Gastrocnemius medialis (tissue), 4 donors: ENCODE results near the gene SPRR3. TPM values are rescaled to one million over a fixed set of nuclear protein-coding genes. Genes with fewer than 3 reads are reported as not detected.

ENCODE experiments used
- ATAC-seq, 2 donors: fragments of 150-250 bp; one replicate each; pipeline ENCODE4 v1.9.1; 2016
- DNase-seq, 2 donors: peaks; one replicate each; pipeline ENCODE4 v3.0.0-alpha.2; 2019
- H3K27ac ChIP-seq, 4 donors: fragments of 200-600 bp; sonication (generic); 1 replicate in 1 of 4; 2 replicates in 3 of 4; pipeline ENCODE4 v1.5.1; 2016 to 2018; ENCODE audit warnings: mild to moderate bottlenecking in 2 of 4, moderate library complexity in 1 of 4
- H3K27me3 ChIP-seq, 3 donors: fragments of 200-600 bp; sonication (generic) in 2 of 3; 1 replicate in 1 of 3; 2 replicates in 2 of 3; pipeline versions ENCODE4 v1.5.1 to v1.6.0; 2016 to 2019; ENCODE audit warnings: mild to moderate bottlenecking in 1 of 3, moderate library complexity in 1 of 3
- H3K36me3 ChIP-seq, 2 donors: fragments of 200-600 bp; sonication (generic) in 1 of 2; one replicate each; pipeline ENCODE4 v1.5.1; 2017 to 2018
- H3K4me1 ChIP-seq, 2 donors: fragments of 200-600 bp; sonication (generic) in 1 of 2; one replicate each; pipeline ENCODE4 v1.5.1; 2016 to 2017; ENCODE audit warnings: mild to moderate bottlenecking in 2 of 2
- H3K4me3 ChIP-seq, 4 donors: fragments of 200-600 bp; sonication (generic) in 3 of 4; 1 replicate in 1 of 4; 2 replicates in 3 of 4; pipeline ENCODE4 v1.5.1; 2016 to 2019; ENCODE audit warnings: mild to moderate bottlenecking in 2 of 4
- H3K9me3 ChIP-seq, 3 donors: fragments of 200-600 bp; sonication (generic) in 2 of 3; 1 replicate in 1 of 3; 2 replicates in 2 of 3; pipeline ENCODE4 v1.5.1; 2016 to 2019
- POLR2A ChIP-seq, 2 donors: fragments of 450-650 bp; IDR thresholded peaks; one replicate each; pipeline ENCODE4 v1.6.1; 2017; ENCODE audit warnings: antibody characterized with exemption in 2 of 2, mild to moderate bottlenecking in 2 of 2, moderate library complexity in 2 of 2
- in situ Hi-C, 4 donors: fragments of 200-750 bp; cut with MboI; loops; one replicate each; pipeline versions ENCODE4 v1.15.0 to v1.8.0; 2017; ENCODE audit warnings: low sequenced_read_pairs in 4 of 4
- intact Hi-C: fragments of 100-400 bp; cut with DNase I; formaldehyde crosslinking; loops from one replicate; pipeline ENCODE4 v1.15.1; 2023; ENCODE audit warnings: low total_unique reads
- total RNA-seq, 4 donors: library from RNA; depleted of rRNA; stranded (reverse); fragments of >200 nt; gene quantifications; one replicate each; pipeline versions ENCODE4 v1.1.0 to v1.2.3, GENCODE V29; 2016
- TF ChIP-seq, protein P1 (sequence below), 5 experiments: fragments of 450-650 bp in 3 of 5; fragments of 200-600 bp in 2 of 5; sonication (generic) in 2 of 5; IDR thresholded peaks in 4 of 5; conservative IDR thresholded peaks in 1 of 5; 1 replicate in 4 of 5; 2 replicates in 1 of 5; pipeline ENCODE4 v1.5.1; 2016 to 2019; ENCODE audit warnings: antibody characterized with exemption in 5 of 5, mild to moderate bottlenecking in 3 of 5, moderate library complexity in 3 of 5

SPRR3 gene
- total RNA-seq, 4 donors from 2014 or later = not detected

DNA sequence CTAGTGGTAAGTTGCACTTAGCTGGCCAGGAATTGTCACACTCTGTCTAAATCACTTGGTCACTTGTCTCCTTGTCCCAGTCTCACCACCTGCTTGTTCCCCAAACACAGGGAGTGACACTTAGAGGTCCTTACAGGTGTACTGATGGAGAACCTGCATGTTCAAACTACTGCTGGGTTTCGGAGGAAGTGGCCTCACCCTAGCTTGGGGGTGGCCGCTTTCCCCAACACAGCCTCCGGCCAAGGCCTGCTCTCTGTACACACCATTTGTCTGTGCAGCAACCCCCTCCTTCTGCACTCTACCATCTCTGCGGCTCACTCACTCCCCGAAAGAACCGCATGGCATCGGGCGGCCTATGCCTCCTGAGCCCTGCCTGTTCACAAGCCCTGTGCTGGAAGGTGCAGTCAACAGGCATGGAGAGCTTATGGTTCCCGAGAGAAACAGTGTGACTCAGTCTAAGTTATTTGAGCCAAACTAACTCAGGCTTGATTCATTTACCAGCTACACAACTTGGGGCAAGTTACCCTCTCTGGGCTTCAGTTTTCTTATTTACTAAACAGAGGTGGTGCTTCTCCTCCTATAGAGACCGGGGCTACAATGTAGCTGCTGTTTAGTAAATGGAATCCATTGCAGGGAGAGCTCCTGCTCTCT, 41.6 kb upstream of the SPRR3 start:
- DNase-seq = no peak
- Histone ChIP-seq H3K4me3 (no peak overlapping the region), H3K9me3 (no peaks in the 10 kb centered on the region), H3K4me1 (no peaks in the 10 kb centered on the region), H3K27me3 (no peaks in the 10 kb centered on the region), H3K36me3 (no peaks in the 10 kb centered on the region), H3K27ac (no peak overlapping the region)
- no peak for ATAC-seq
- TF ChIP-seq POLR2A (IDR thresholded peaks at IDR 0.05) = no peak
- TF ChIP-seq, protein P1, sequence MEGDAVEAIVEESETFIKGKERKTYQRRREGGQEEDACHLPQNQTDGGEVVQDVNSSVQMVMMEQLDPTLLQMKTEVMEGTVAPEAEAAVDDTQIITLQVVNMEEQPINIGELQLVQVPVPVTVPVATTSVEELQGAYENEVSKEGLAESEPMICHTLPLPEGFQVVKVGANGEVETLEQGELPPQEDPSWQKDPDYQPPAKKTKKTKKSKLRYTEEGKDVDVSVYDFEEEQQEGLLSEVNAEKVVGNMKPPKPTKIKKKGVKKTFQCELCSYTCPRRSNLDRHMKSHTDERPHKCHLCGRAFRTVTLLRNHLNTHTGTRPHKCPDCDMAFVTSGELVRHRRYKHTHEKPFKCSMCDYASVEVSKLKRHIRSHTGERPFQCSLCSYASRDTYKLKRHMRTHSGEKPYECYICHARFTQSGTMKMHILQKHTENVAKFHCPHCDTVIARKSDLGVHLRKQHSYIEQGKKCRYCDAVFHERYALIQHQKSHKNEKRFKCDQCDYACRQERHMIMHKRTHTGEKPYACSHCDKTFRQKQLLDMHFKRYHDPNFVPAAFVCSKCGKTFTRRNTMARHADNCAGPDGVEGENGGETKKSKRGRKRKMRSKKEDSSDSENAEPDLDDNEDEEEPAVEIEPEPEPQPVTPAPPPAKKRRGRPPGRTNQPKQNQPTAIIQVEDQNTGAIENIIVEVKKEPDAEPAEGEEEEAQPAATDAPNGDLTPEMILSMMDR (IDR thresholded peaks at IDR 0.05 in 4 of 5, conservative IDR thresholded peaks at IDR 0.05 in 1 of 5) = no peak
- in situ Hi-C loops (no loop called here), intact Hi-C loops (no loop called here)

DNA sequence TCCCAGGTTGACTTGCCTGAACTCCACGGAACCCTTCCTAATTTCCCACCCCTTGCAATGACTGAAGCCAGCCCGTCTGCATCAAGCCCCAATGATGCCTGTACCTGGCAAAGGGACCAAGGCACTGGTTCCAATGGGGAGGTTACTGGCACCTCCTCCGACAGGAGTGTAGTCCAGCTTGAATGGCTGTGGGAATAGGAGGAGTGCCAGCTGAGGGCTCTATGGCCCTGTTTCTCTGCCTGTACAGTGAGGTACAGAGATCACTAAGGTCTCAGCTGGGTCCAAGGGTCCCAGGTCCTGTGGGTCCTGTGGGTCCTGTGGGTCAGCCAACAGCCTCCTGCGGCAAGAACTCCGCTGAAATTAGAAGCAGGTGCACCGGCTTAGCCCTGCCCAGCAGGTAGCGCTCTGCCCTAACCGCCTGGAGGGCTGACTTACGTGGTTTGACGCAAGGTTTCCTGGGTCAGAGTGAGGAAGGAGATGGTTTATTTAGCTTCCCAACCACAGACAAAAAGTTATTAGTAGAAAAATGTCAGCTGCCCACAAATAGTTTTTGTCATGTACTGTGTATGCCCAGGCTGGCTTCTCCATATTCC, 41.0 kb upstream of the SPRR3 start:
- Histone ChIP-seq H3K4me1 (no peaks in the 10 kb centered on the region), H3K36me3 (no peaks in the 10 kb centered on the region), H3K9me3 (no peaks in the 10 kb centered on the region), H3K27me3 (no peaks in the 10 kb centered on the region), H3K27ac (no peak overlapping the region), H3K4me3 (no peak overlapping the region)
- intact Hi-C loops (no loop called here), in situ Hi-C loops (no loop called here)
- ATAC-seq (no peak), DNase-seq (no peak)
- TF ChIP-seq, protein P1 (IDR thresholded peaks at IDR 0.05 in 4 of 5, conservative IDR thresholded peaks at IDR 0.05 in 1 of 5) = no peak
- no peak for TF ChIP-seq POLR2A (IDR thresholded peaks at IDR 0.05)

DNA sequence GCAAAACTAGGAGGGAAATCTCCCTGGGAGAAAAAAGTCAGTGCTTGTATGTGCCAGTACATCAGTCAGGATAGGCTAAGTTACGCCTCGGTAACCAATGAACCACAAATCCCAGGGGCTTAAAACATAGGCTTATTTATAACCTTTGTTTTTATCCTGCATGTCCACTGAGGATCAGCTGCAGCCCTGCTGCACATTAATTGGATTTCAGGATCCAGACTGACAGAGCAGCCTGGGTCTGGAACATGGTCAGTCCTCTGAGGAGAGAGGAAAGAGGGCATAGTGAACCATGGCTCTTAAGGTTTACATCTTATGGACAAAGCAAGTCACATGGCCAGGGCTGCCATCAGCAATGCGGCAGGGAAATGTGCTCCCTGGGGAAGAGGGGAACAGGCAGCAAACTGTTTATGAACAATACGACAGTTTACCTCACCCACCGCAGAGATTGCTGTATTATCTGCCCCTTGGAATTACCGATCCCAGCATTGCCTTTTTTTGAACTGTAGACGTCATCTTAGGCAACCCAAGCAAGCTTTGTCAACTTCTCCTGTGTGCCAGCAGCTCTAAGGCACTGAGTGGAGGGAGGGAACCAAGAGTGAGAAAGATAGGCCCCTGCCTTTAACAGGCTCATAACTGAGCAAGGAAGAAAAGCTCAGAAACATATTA, 40.2 kb upstream of the SPRR3 start:
- no peaks in the 10 kb centered on the region for H3K4me1 ChIP-seq

DNA sequence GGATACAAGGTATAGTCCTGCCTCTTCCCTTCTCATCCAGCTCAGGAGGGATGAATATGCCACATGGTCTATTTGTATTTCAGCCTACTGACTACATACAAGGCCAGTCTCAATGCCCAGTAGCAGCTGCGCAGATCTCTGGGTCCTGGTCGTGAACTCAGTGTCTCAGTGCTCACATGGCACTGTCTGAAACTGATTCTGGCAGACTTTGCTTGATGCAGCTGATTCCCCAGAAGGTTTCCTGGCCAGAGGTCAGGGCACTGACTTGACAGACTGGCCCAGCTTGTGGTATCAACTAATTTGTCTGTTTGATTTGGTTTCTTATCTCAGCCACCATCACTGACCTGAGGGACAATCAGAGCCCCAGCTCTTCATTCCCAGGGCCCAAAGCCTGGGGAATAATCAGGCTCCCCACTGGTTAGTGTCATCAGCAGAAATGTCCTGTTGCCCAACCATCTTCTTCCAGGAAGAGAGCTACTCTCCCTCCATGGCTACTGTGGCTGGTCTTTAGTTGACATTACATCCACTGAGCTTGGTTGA, 38.6 kb upstream of the SPRR3 start:
- no peak overlapping the region for H3K27ac ChIP-seq
- intact Hi-C loops = no loop called here
- H3K27me3 ChIP-seq = no peaks in the 10 kb centered on the region
- TF ChIP-seq, protein P1 (IDR thresholded peaks at IDR 0.05 in 4 of 5, conservative IDR thresholded peaks at IDR 0.05 in 1 of 5) = no peak
- no peak for TF ChIP-seq POLR2A (IDR thresholded peaks at IDR 0.05)
- H3K36me3 ChIP-seq = no peaks in the 10 kb centered on the region
- H3K4me3 ChIP-seq = no peak overlapping the region
- no peak for DNase-seq
- no peaks in the 10 kb centered on the region for H3K4me1 ChIP-seq
- H3K9me3 ChIP-seq = no peaks in the 10 kb centered on the region
- ATAC-seq = no peak
- in situ Hi-C loops = no loop called here

More for the DNA sequence above, 40.2 kb upstream of the SPRR3 start:
- no peaks in the 10 kb centered on the region for H3K36me3 ChIP-seq
- H3K9me3 ChIP-seq = no peaks in the 10 kb centered on the region
- no peak overlapping the region for H3K27ac ChIP-seq
- no peak for TF ChIP-seq POLR2A (IDR thresholded peaks at IDR 0.05)
- TF ChIP-seq, protein P1 (IDR thresholded peaks at IDR 0.05 in 4 of 5, conservative IDR thresholded peaks at IDR 0.05 in 1 of 5) = no peak
- H3K4me3 ChIP-seq = no peak overlapping the region
- intact Hi-C loops (no loop called here), in situ Hi-C loops (no loop called here)
- no peak for DNase-seq
- H3K27me3 ChIP-seq = no peaks in the 10 kb centered on the region
- no peak for ATAC-seq
